Measurements from ENCODE around the gene TKTL1. TPM values are rescaled to one million over a fixed set of nuclear protein-coding genes. Genes with fewer than 3 reads are reported as not detected.
"Not testable (repeated sequence)": the region's sequence is repeated elsewhere in the genome, so short reads cannot be mapped to it uniquely, and the experiment has no call there.

TKTL1 gene
- total RNA-seq, 1 donor from 2014 or later, result not detected

- Mint-ChIP-seq H3K27ac (ENCODE audit: unreplicated experiment) (no peak within 1 kb of the TSS), H3K4me3 (ENCODE audit: unreplicated experiment) (no peak within 1 kb of the TSS), H3K4me1 (ENCODE audit: low read depth) (no peaks in the 10 kb centered on the region), H3K27me3 (ENCODE audit: low read depth) (no peaks in the 10 kb centered on the region), H3K9me3 (ENCODE audit: low read depth) (peaks cover 6% of the 10 kb centered on the region), H3K36me3 (ENCODE audit: low read depth) (no peaks in the 10 kb centered on the region)
- TF ChIP-seq, protein P1, sequence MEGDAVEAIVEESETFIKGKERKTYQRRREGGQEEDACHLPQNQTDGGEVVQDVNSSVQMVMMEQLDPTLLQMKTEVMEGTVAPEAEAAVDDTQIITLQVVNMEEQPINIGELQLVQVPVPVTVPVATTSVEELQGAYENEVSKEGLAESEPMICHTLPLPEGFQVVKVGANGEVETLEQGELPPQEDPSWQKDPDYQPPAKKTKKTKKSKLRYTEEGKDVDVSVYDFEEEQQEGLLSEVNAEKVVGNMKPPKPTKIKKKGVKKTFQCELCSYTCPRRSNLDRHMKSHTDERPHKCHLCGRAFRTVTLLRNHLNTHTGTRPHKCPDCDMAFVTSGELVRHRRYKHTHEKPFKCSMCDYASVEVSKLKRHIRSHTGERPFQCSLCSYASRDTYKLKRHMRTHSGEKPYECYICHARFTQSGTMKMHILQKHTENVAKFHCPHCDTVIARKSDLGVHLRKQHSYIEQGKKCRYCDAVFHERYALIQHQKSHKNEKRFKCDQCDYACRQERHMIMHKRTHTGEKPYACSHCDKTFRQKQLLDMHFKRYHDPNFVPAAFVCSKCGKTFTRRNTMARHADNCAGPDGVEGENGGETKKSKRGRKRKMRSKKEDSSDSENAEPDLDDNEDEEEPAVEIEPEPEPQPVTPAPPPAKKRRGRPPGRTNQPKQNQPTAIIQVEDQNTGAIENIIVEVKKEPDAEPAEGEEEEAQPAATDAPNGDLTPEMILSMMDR (IDR thresholded peaks at IDR 0.05), result no peak
- DNase-seq (ENCODE audit: low spot score), result peak; percentile 68
These were observed 612 bp upstream of the TKTL1 start, which contains the start of gene TEX28 for GRCh38 chrX:154294791-154295574. TEX28 (minus strand) TSS chrX:154295124; CDS start chrX:154292117, 3,007 bp downstream.

DNA sequence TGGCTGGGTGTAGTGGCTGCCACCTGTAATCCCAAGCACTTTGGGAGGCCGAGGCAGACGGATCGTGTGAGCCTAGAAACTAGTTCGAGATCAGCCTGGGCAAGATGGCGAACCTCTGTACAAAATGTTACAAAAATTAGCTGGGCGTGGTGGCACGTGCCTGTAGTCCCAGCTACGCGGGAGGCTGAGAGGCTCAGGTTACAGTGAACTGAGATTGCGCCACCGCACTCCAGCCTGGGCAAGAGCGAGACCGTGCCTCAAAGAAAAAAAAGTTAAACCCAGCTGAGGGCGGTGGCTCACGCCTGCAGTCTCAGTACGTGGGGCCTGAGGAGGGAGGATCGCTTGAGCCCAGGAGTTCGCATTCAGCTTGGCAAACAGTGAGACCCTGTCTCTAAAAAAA is 1.1 kb downstream of the TKTL1 start:
- Mint-ChIP-seq H3K9me3 (ENCODE audit: low read depth) (peaks cover 9% of the 10 kb centered on the region), H3K4me3 (ENCODE audit: unreplicated experiment) (no peak overlapping the region), H3K27ac (ENCODE audit: unreplicated experiment) (no peak overlapping the region), H3K36me3 (ENCODE audit: low read depth) (no peaks in the 10 kb centered on the region), H3K4me1 (ENCODE audit: low read depth) (no peaks in the 10 kb centered on the region), H3K27me3 (ENCODE audit: low read depth) (no peaks in the 10 kb centered on the region)
- DNase-seq (ENCODE audit: low spot score), result peak; percentile 46
- TF ChIP-seq, protein P1 (IDR thresholded peaks at IDR 0.05), result no peak

GRCh38 chrX:154298312-154298711 is 2.7 kb downstream of the TKTL1 start:
- Mint-ChIP-seq H3K36me3 (ENCODE audit: low read depth) (no peaks in the 10 kb centered on the region), H3K9me3 (ENCODE audit: low read depth) (peaks cover 9% of the 10 kb centered on the region)

DNA sequence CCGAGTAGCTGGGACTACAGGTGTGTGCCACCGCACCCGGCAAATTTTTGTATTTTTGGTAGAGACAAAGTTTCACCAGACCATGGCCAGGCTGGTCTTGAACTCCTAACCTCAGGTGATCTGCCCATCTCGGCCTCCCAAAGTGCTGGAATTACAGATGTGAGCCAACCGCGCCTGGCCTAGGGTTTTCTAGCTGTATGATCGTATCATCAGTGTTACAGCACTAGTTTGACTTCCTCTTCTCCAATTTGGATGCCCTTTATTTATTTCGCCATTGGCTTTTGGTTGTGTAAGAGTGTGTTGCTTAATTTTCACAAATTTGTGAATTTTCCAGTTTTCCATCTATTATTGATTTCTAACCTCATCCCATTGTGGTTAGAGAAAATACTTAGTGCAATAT is 5.2 kb downstream of the TKTL1 start:
- TF ChIP-seq, protein P1 (IDR thresholded peaks at IDR 0.05), result no peak
- peak; percentile 33 for DNase-seq (ENCODE audit: low spot score)
- Mint-ChIP-seq H3K9me3 (ENCODE audit: low read depth) (peaks cover 11% of the 10 kb centered on the region), H3K27ac (ENCODE audit: unreplicated experiment) (no peak overlapping the region), H3K27me3 (ENCODE audit: low read depth) (peaks cover 2% of the 10 kb centered on the region), H3K4me3 (ENCODE audit: unreplicated experiment) (no peak overlapping the region), H3K36me3 (ENCODE audit: low read depth) (peaks cover 2% of the 10 kb centered on the region), H3K4me1 (ENCODE audit: low read depth) (no peaks in the 10 kb centered on the region)

More at GRCh38 chrX:154298312-154298711, 2.7 kb downstream of the TKTL1 start:
- Mint-ChIP-seq H3K27me3 (ENCODE audit: low read depth) (no peaks in the 10 kb centered on the region), H3K4me1 (ENCODE audit: low read depth) (no peaks in the 10 kb centered on the region), H3K27ac (ENCODE audit: unreplicated experiment) (no peak overlapping the region), H3K4me3 (ENCODE audit: unreplicated experiment) (no peak overlapping the region)
- DNase-seq (ENCODE audit: low spot score), result peak; percentile 18
- TF ChIP-seq, protein P1 (IDR thresholded peaks at IDR 0.05), result no peak

DNA sequence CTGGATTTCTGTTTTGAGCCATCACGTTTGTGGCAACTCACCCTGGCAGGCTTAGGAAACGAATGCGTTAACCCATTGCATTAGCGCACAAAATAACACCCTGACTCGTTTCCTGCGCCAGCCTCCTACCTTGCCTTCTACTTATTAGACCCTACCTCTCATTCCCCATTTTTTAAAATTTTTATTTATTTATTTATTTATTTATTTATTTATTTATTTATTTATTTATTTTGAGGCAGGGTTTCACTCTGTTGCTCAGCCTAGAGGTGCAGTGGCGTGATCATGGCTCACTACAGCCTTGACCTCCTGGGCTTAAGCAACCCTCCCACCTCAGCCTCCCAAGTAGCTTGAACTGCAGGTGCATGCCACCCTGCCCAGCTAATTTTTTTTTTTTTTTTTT is 7.4 kb downstream of the TKTL1 start:
- H3K27me3 Mint-ChIP-seq (ENCODE audit: low read depth); H3K27ac Mint-ChIP-seq (ENCODE audit: unreplicated experiment); H3K4me1 Mint-ChIP-seq (ENCODE audit: low read depth); DNase-seq (ENCODE audit: low spot score); H3K4me3 Mint-ChIP-seq (ENCODE audit: unreplicated experiment); H3K36me3 Mint-ChIP-seq (ENCODE audit: low read depth): not testable (repeated sequence)
- peaks cover 12% of the 10 kb centered on the region for H3K9me3 Mint-ChIP-seq (ENCODE audit: low read depth)

- H3K4me1 Mint-ChIP-seq (ENCODE audit: low read depth), result no peaks in the 10 kb centered on the region
These were observed 7.9 kb downstream of the TKTL1 start for GRCh38 chrX:154303476-154303875.

More at GRCh38 chrX:154303476-154303875, 7.9 kb downstream of the TKTL1 start:
- Mint-ChIP-seq H3K27ac (ENCODE audit: unreplicated experiment) (no peak overlapping the region), H3K4me3 (ENCODE audit: unreplicated experiment) (no peak overlapping the region), H3K36me3 (ENCODE audit: low read depth) (peaks cover 2% of the 10 kb centered on the region), H3K9me3 (ENCODE audit: low read depth) (peaks cover 13% of the 10 kb centered on the region), H3K27me3 (ENCODE audit: low read depth) (peaks cover 2% of the 10 kb centered on the region)
- peak; percentile 11 for DNase-seq (ENCODE audit: low spot score)
- TF ChIP-seq, protein P1 (IDR thresholded peaks at IDR 0.05), result no peak
